Lung microvascular endothelial cell (primary cell): ENCODE data around the gene EPAS1. TPM values are rescaled to one million over a fixed set of nuclear protein-coding genes. Genes with fewer than 3 reads are reported as not detected.

ENCODE experiments used
- DNase-seq, 2 donors: peaks; one replicate each; pipeline versions ENCODE4 v3.0.0 to v3.0.0-alpha.2; 2010; ENCODE audit warnings: low read depth in 2 of 2
- total RNA-seq: library from RNA; depleted of rRNA; stranded (reverse); fragments of >200 nt; gene quantifications from 2 replicates; pipeline ENCODE4 v1.2.1, GENCODE V29; 2014

EPAS1 gene
- total RNA-seq, 1 donor from 2014 or later = 128 TPM

- no peak for DNase-seq
Observed at GRCh38 chr2:46404181-46404759, 107.1 kb downstream of the EPAS1 start.

- no peak for DNase-seq
Observed at GRCh38 chr2:46407852-46408455, 110.7 kb downstream of the EPAS1 start.

GRCh38 chr2:46409756-46410155 lies 112.5 kb downstream of the EPAS1 start:
- DNase-seq = no peak

- no peak for DNase-seq
Observed at GRCh38 chr2:46410273-46411244, 113.4 kb downstream of the EPAS1 start.

GRCh38 chr2:46411245-46411641 lies 114.0 kb downstream of the EPAS1 start:
- no peak for DNase-seq

- no peak for DNase-seq
Observed at GRCh38 chr2:46411985-46412384, 114.8 kb downstream of the EPAS1 start.

- DNase-seq = no peak
Observed at GRCh38 chr2:46413111-46413510, 115.9 kb downstream of the EPAS1 start.

GRCh38 chr2:46413631-46414030 lies 116.4 kb downstream of the EPAS1 start:
- no peak for DNase-seq

GRCh38 chr2:46414701-46415100 lies 117.5 kb downstream of the EPAS1 start:
- DNase-seq = no peak

GRCh38 chr2:46416280-46416679 lies 119.1 kb downstream of the EPAS1 start:
- no peak for DNase-seq

GRCh38 chr2:46416739-46417403 lies 119.7 kb downstream of the EPAS1 start:
- no peak for DNase-seq

- DNase-seq = no peak
Observed at GRCh38 chr2:46420945-46421344, 123.7 kb downstream of the EPAS1 start.

GRCh38 chr2:46421361-46421760 lies 124.2 kb downstream of the EPAS1 start:
- DNase-seq = no peak

GRCh38 chr2:46422717-46423394 lies 125.6 kb downstream of the EPAS1 start:
- DNase-seq = no peak

GRCh38 chr2:46424937-46425336 lies 127.7 kb downstream of the EPAS1 start:
- no peak for DNase-seq

- no peak for DNase-seq
Observed at GRCh38 chr2:46428911-46429436, 131.8 kb downstream of the EPAS1 start.

GRCh38 chr2:46430413-46430812 lies 133.2 kb downstream of the EPAS1 start:
- DNase-seq = no peak

GRCh38 chr2:46430992-46431391 lies 133.8 kb downstream of the EPAS1 start:
- DNase-seq = no peak

GRCh38 chr2:46431481-46432235 lies 134.5 kb downstream of the EPAS1 start:
- DNase-seq = no peak

GRCh38 chr2:46434851-46435273 lies 137.7 kb downstream of the EPAS1 start:
- DNase-seq = no peak
